IPS-15b (cell line): ENCODE measurements around the gene U2AF2.

Experiments
- H3K27me3 ChIP-seq: one replicate; pipeline ENCODE4 v1.6.1; 2013; ENCODE audit warnings: low read length; ENCODE audit not compliant: control insufficient read depth, insufficient read depth
- H3K36me3 ChIP-seq: one replicate; pipeline ENCODE4 v1.6.1; 2013; ENCODE audit warnings: low read length; ENCODE audit not compliant: control insufficient read depth, insufficient read depth
- H3K4me1 ChIP-seq: one replicate; pipeline ENCODE4 v1.6.1; 2013; ENCODE audit warnings: mild to moderate bottlenecking, low read length; ENCODE audit not compliant: control insufficient read depth, insufficient read depth
- H3K4me3 ChIP-seq: one replicate; pipeline ENCODE4 v1.5.1; 2013; ENCODE audit warnings: low read depth, low read length
- H3K9ac ChIP-seq: one replicate; pipeline ENCODE4 v1.6.1; 2013; ENCODE audit warnings: low read depth, mild to moderate bottlenecking, low read length
- H3K9me3 ChIP-seq: one replicate; pipeline ENCODE4 v1.6.1; 2013; ENCODE audit warnings: mild to moderate bottlenecking, low read length; ENCODE audit not compliant: control insufficient read depth, insufficient read depth

Gene U2AF2

DNA sequence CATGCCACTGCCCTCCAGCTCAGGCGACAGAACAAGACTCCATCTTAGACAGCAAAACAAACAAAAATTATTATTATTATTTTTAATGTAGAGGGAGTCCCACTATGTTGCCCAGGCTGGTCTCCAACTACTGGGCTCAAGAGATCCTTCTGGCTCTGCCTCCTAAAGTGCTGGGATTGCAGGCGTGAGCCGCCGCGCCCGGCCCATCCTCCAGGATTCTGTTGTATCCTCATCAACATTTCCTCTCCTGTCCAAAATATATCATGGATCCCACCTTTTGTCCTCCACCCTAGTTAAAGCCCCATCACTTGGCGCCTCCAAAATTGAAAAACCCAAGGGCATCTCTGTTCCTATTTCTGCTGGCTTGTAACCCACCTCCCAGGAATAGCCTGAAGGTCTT, 31.7 kb upstream of the U2AF2 start:
- Histone ChIP-seq H3K4me3 (no peak overlapping the region), H3K4me1 (no peaks in the 10 kb centered on the region), H3K9me3 (no peaks in the 10 kb centered on the region), H3K27me3 (no peaks in the 10 kb centered on the region), H3K9ac (no peak overlapping the region), H3K36me3 (peaks cover 4% of the 10 kb centered on the region)

DNA sequence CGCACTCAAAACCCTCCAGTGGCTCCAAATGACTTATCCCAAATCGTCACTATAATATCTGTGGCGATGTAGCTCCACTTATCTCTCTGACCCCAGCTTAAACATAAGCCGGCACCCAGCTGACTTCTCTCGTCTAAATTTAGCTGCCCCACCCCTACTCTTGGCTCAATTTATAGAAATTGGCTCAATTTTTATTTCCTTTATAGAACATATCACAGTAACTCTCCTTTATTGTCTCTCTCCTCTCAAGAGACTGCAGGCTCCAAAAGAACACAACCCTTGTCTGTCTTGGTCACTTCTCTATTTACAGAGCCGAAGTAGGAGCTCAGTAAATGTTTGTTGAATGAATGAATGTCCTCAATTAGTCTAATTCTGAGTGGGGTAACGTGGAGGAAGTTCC, 31.3 kb upstream of the U2AF2 start:
- no peaks in the 10 kb centered on the region for H3K9me3 ChIP-seq
- no peak overlapping the region for H3K9ac ChIP-seq
- no peaks in the 10 kb centered on the region for H3K27me3 ChIP-seq
- no peaks in the 10 kb centered on the region for H3K4me1 ChIP-seq
- H3K4me3 ChIP-seq = peak overlapping the region; percentile 15
- H3K36me3 ChIP-seq = peaks cover 4% of the 10 kb centered on the region

DNA sequence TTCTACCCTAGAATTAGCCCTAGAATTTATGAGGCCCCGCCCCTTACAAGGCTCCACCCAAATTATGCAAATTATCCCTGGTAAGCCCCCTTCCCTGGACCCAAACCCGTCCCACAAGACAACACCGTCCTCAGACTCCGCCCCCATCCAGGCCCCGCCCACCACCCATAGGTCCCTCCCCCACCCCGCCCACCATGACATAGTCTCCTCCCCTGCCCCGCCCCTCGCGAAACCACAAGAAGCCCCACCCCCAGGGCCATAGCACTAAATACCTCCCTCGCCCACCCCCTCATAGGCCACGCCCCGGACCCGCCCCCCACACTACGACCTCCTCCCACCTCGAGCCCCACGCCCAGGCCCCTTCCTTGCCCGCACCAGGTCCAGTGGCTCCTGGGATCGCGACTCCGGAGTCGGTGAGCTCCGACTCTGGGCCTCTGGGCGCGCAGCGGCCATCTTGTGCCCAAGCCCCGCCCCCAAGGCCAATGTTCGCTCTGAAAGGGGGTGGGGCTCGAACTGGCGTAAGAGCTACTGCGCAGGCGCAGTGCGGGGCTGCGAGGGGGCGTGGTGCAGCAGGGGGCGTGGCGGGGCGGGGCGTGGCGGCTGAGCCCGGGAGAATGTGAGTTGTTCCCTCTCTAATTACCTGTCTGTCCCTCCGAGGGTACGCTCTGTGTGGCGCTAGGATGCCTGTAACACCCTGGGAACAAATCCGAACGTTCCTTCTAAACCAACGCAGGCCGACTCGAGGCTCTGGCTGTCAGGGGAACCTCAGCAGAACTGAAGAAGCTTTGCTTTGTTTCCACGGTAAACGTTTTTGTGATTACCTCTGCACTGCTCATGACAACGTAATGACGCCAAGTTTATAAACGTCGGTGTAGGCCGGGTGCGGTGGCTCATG, 30.5 kb upstream of the U2AF2 start, which contains the start of gene ZNF784:
ZNF784 (minus strand) TSS at position 458 of the 895 bp plus-strand sequence; CDS start at position 453, 5 bp downstream.
- Histone ChIP-seq H3K36me3 (peaks cover 4% of the 10 kb centered on the region), H3K4me3 (peak within 1 kb of the TSS; percentile 64), H3K4me1 (no peaks in the 10 kb centered on the region), H3K9ac (peak within 1 kb of the TSS; percentile 79), H3K9me3 (no peaks in the 10 kb centered on the region), H3K27me3 (no peaks in the 10 kb centered on the region)

- Histone ChIP-seq H3K9ac (no peak overlapping the region), H3K4me3 (peak overlapping the region; percentile 64), H3K27me3 (no peaks in the 10 kb centered on the region), H3K9me3 (no peaks in the 10 kb centered on the region), H3K36me3 (peaks cover 4% of the 10 kb centered on the region), H3K4me1 (no peaks in the 10 kb centered on the region)
Measured at GRCh38 chr19:55625004-55625326, 29.9 kb upstream of the U2AF2 start.

- Histone ChIP-seq H3K27me3 (no peaks in the 10 kb centered on the region), H3K9ac (no peak overlapping the region), H3K4me1 (no peaks in the 10 kb centered on the region), H3K9me3 (no peaks in the 10 kb centered on the region), H3K36me3 (no peaks in the 10 kb centered on the region), H3K4me3 (no peak overlapping the region)
Measured at GRCh38 chr19:55626350-55626749, 28.5 kb upstream of the U2AF2 start.

DNA sequence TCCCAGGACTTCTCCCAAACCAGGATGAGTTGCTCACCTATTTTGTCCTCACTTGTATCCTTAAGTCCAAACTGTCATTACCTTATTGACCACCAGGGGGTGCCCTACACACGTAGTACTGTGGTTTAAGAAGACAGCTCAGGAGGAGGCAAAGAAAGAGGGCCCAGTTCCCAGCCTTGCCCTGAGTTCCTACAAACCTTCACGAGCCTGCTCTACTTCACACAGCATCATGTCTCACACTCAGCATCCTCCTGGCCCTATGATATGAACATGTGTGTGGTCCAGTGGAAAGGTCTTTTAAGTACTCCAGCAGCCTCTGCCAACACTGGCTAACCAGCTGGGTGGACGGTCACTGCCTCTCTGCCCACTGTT, 22.4 kb upstream of the U2AF2 start:
- no peaks in the 10 kb centered on the region for H3K27me3 ChIP-seq
- H3K9me3 ChIP-seq = no peaks in the 10 kb centered on the region
- no peak overlapping the region for H3K9ac ChIP-seq

DNA sequence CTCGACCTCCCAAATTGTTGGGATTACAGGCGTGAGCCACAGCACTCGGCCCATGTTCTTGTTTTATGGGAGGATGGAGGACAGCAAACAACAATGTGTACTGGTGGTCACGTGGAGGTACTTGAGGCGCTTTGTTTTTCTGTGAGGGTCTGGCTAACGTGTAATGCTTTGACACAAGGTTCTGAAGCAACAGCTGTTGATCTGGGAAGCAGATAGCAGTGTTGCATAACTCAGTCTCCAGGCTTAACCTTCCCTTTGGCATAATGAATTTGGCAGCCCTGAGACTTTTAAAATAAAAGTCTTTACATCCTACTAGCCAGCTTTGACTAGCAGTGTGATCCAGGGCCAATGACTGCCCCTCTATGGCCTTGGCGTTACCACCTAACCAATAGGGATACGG, 21.0 kb upstream of the U2AF2 start:
- peaks cover 6% of the 10 kb centered on the region for H3K4me1 ChIP-seq
- H3K9ac ChIP-seq = no peak overlapping the region
- no peaks in the 10 kb centered on the region for H3K27me3 ChIP-seq
- H3K4me3 ChIP-seq = no peak overlapping the region
- H3K9me3 ChIP-seq = no peaks in the 10 kb centered on the region
- peaks cover 4% of the 10 kb centered on the region for H3K36me3 ChIP-seq

More for the DNA sequence above, 22.4 kb upstream of the U2AF2 start:
- Histone ChIP-seq H3K36me3 (peaks cover 4% of the 10 kb centered on the region), H3K4me3 (no peak overlapping the region), H3K4me1 (peaks cover 6% of the 10 kb centered on the region)

- Histone ChIP-seq H3K9me3 (no peaks in the 10 kb centered on the region), H3K9ac (peak overlapping the region; percentile 99), H3K27me3 (no peaks in the 10 kb centered on the region), H3K4me1 (peaks cover 6% of the 10 kb centered on the region), H3K36me3 (peaks cover 4% of the 10 kb centered on the region), H3K4me3 (peak overlapping the region; percentile 100)
Measured at GRCh38 chr19:55635334-55635717, 19.5 kb upstream of the U2AF2 start.

DNA sequence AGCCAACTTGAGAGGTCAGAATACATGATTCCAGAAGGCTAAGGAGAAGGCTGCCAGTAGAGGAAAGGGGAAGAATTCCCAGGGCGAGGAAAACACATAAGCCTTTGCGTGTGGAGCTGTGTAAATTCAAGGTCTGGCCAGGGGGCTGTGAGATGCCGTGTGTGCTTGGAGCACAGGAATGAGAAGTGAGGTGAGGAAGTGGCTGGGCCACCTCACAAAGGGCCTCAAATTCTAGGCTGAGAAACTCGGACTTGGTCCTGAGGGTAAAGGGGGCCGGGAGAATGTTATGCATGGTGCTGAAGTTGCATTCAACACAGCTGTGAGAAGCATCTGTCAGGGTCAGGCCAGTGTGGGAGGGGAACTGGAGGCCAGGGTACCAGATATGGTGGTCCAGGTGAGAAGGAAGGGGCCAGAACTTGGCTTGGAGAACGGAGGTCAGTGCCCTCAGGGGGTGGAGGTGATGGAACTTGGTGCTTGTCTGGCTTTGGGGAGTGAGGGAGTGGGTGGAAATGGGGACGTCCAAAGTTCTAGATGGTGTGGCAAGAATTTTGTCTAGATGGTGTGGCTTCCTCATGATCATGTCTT, 18.9 kb upstream of the U2AF2 start:
- peak overlapping the region; percentile 99 for H3K9ac ChIP-seq
- H3K27me3 ChIP-seq = no peaks in the 10 kb centered on the region
- H3K36me3 ChIP-seq = peaks cover 4% of the 10 kb centered on the region
- peak overlapping the region; percentile 100 for H3K4me3 ChIP-seq
- H3K9me3 ChIP-seq = no peaks in the 10 kb centered on the region
- H3K4me1 ChIP-seq = peaks cover 6% of the 10 kb centered on the region

DNA sequence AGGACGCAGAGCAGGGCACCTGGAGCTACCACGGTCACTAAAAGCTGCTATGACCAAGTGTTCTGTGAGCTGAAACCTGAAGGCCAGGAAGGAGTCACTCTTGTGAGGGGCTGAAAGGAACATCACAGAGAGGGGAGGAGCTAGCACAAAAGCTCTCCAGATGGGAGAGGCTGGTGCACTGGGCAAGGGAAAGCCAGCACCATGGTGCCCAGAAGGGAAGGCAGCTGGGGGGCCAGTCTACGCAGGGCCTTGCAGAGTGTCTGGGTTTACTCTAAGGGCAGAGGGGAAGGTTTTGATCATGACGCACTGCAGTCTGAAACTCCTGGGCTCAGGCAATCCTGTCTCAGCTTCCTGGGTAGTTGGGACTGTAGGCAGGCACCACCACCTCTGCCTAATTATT, 18.1 kb upstream of the U2AF2 start:
- no peaks in the 10 kb centered on the region for H3K27me3 ChIP-seq
- H3K4me3 ChIP-seq = no peak overlapping the region
- no peaks in the 10 kb centered on the region for H3K9me3 ChIP-seq
- peaks cover 4% of the 10 kb centered on the region for H3K36me3 ChIP-seq
- H3K4me1 ChIP-seq = peaks cover 6% of the 10 kb centered on the region
- no peak overlapping the region for H3K9ac ChIP-seq

DNA sequence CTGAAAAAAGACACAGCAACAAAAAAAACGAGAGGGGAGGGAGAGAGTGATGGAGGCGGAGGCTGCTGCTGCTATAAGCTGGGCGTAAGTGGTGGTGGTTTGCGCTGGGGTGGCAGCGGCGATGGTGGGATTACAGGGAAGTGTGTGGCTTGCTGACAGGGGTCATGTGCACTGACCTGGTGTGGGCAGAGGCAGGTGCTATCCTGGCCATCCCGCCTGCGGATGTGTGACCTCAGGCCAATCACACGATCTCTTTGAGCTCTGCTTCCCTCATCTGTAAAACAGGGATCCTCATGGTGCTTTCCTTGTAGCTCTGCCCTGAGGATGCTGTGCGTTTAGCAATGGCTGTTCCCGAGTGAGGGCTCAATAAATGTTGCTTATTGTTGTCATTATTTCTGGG, 17.3 kb upstream of the U2AF2 start:
- Histone ChIP-seq H3K27me3 (no peaks in the 10 kb centered on the region), H3K9me3 (no peaks in the 10 kb centered on the region), H3K4me1 (peaks cover 6% of the 10 kb centered on the region), H3K4me3 (no peak overlapping the region), H3K9ac (no peak overlapping the region), H3K36me3 (peaks cover 4% of the 10 kb centered on the region)

GRCh38 chr19:55638864-55639359, 15.9 kb upstream of the U2AF2 start:
- H3K9ac ChIP-seq = no peak overlapping the region
- H3K4me1 ChIP-seq = peaks cover 6% of the 10 kb centered on the region
- H3K27me3 ChIP-seq = no peaks in the 10 kb centered on the region
- no peak overlapping the region for H3K4me3 ChIP-seq
- peaks cover 4% of the 10 kb centered on the region for H3K36me3 ChIP-seq
- no peaks in the 10 kb centered on the region for H3K9me3 ChIP-seq
